H1 (cell line): ENCODE data around the gene PLEKHG2. TPM values are rescaled to one million over a fixed set of nuclear protein-coding genes. Genes with fewer than 3 reads are reported as not detected.

Experiments used
- CTCF ChIA-PET: fragments of 300-600 bp; sonication (Branson Sonifier 250); formaldehyde crosslinking; loops from one replicate; lab custom pipeline; 2021; ENCODE audit not compliant: partially characterized antibody; lab: Charles Lee
- POLR2A ChIA-PET: fragments of 300-600 bp; sonication (Branson Sonifier 250); formaldehyde crosslinking; loops from one replicate; lab custom pipeline; 2021; ENCODE audit warnings: inconsistent platforms; ENCODE audit not compliant: partially characterized antibody; lab: Charles Lee
- DNase-seq, 2 experiments: peaks; one replicate each; pipeline versions ENCODE4 v3.0.0 to v3.0.0-alpha.2; 2010 to 2022; ENCODE audit warnings: low spot score in 2 of 2, low read depth in 1 of 2, mixed read lengths in 1 of 2
- FAIRE-seq: peaks from 2 replicates; lab custom pipeline; 2011; peaks lifted over from hg19 to GRCh38; lab: Jason Lieb, UNC
- H2AFZ ChIP-seq: 2 replicates; pipeline ENCODE4 v1.8.1; 2012; ENCODE audit warnings: low read length, inconsistent platforms
- H2AK5ac ChIP-seq: 2 replicates; pipeline ENCODE4 v1.6.1; 2013; ENCODE audit warnings: low read depth, low read length
- H2BK120ac ChIP-seq: replicated peaks from 2 replicates; pipeline ENCODE3; 2013; ENCODE audit warnings: low read depth, low read length, inconsistent platforms
- H2BK12ac ChIP-seq: 2 replicates; pipeline ENCODE4 v1.6.1; 2013; ENCODE audit warnings: low read depth, low read length
- H2BK15ac ChIP-seq: 2 replicates; pipeline ENCODE4 v1.6.1; 2013; ENCODE audit warnings: low read length
- H2BK20ac ChIP-seq: 2 replicates; pipeline ENCODE4 v1.6.1; 2013; ENCODE audit warnings: low read length
- H2BK5ac ChIP-seq: 2 replicates; pipeline ENCODE4 v1.6.1; 2013; ENCODE audit warnings: low read depth, low read length
- H3K14ac ChIP-seq: 2 replicates; pipeline ENCODE4 v1.6.1; 2013; ENCODE audit warnings: inconsistent platforms; ENCODE audit not compliant: insufficient read length
- H3K18ac ChIP-seq: 2 replicates; pipeline ENCODE4 v1.6.1; 2013; ENCODE audit warnings: low read length; ENCODE audit errors: extremely low read depth
- H3K23ac ChIP-seq: 2 replicates; pipeline ENCODE4 v1.6.1; 2013; ENCODE audit warnings: inconsistent platforms; ENCODE audit not compliant: insufficient read length
- H3K23me2 ChIP-seq: 2 replicates; pipeline ENCODE4 v1.6.1; 2013; ENCODE audit warnings: low read depth, low read length
- H3K27ac ChIP-seq: 2 replicates; pipeline ENCODE4 v1.6.1; 2011; ENCODE audit warnings: low read depth, low read length, inconsistent platforms
- H3K27me3 ChIP-seq, 4 experiments: replicated peaks in 1 of 4; 1 replicate in 1 of 4; 2 replicates in 3 of 4; pipeline versions ENCODE4 v1.6.1 to v1.8.1; 2011 to 2013; ENCODE audit warnings: low read length in 3 of 4, mild to moderate bottlenecking in 3 of 4, inconsistent platforms in 2 of 4, mixed read lengths in 2 of 4, moderate library complexity in 1 of 4; ENCODE audit not compliant: control insufficient read depth in 3 of 4, insufficient read depth in 3 of 4; ENCODE audit errors: extremely low read depth in 1 of 4
- H3K36me3 ChIP-seq, 4 experiments: 2 replicates each; pipeline versions ENCODE4 v1.6.1 to v1.8.1; 2011 to 2013; ENCODE audit warnings: mild to moderate bottlenecking in 4 of 4, low read length in 3 of 4, moderate library complexity in 2 of 4, control low read depth in 1 of 4, inconsistent platforms in 1 of 4; ENCODE audit not compliant: insufficient read depth in 4 of 4, control insufficient read depth in 2 of 4
- H3K4ac ChIP-seq: replicated peaks from 2 replicates; pipeline ENCODE3; 2013; ENCODE audit warnings: low read length, low read depth, mixed read lengths, inconsistent platforms; ENCODE audit not compliant: insufficient read length
- H3K4me1 ChIP-seq, 4 experiments: replicated peaks in 1 of 4; 1 replicate in 1 of 4; 2 replicates in 3 of 4; pipeline versions ENCODE4 v1.6.1 to v1.8.1; 2011 to 2013; ENCODE audit warnings: low read length in 3 of 4, inconsistent platforms in 2 of 4, mixed read lengths in 1 of 4; ENCODE audit not compliant: insufficient read depth in 4 of 4, control insufficient read depth in 3 of 4
- H3K4me2 ChIP-seq, 2 experiments: 2 replicates each; pipeline versions ENCODE4 v1.6.1 to v1.8.1; 2011 to 2013; ENCODE audit warnings: low read depth in 2 of 2, low read length in 2 of 2, control low read depth in 1 of 2, inconsistent platforms in 1 of 2, mild to moderate bottlenecking in 1 of 2; ENCODE audit not compliant: insufficient read depth in 1 of 2
- H3K4me3 ChIP-seq, 4 experiments: fragments of 200-600, 300-600 bp in 1 of 4; sonication (generic), shearing (Covaris generic), sonication (Bioruptor Twin) in 1 of 4; 2 replicates each; pipeline versions ENCODE4 v1.5.1 to v1.8.1; 2011 to 2016; ENCODE audit warnings: low read length in 4 of 4, low read depth in 3 of 4, control low read depth in 2 of 4, inconsistent platforms in 2 of 4, mild to moderate bottlenecking in 2 of 4, mixed read lengths in 1 of 4, moderate library complexity in 1 of 4; ENCODE audit not compliant: insufficient read depth in 2 of 4; ENCODE audit errors: extremely low read depth in 1 of 4
- H3K56ac ChIP-seq: replicated peaks from 2 replicates; pipeline ENCODE3; 2013; ENCODE audit warnings: low read depth, mild to moderate bottlenecking, mixed read lengths, low read length, inconsistent platforms; ENCODE audit not compliant: insufficient read length
- H3K79me1 ChIP-seq: 2 replicates; pipeline ENCODE4 v1.6.1; 2013; ENCODE audit warnings: low read depth, low read length, control low read depth
- H3K79me2 ChIP-seq, 2 experiments: 2 replicates each; pipeline versions ENCODE4 v1.6.1 to v1.8.1; 2012 to 2013; ENCODE audit warnings: low read length in 2 of 2, mild to moderate bottlenecking in 2 of 2, inconsistent platforms in 1 of 2; ENCODE audit not compliant: insufficient read depth in 2 of 2, control insufficient read depth in 1 of 2
- H3K9ac ChIP-seq, 4 experiments: replicated peaks in 1 of 4; 1 replicate in 1 of 4; 2 replicates in 3 of 4; pipeline versions ENCODE4 v1.6.1 to v1.8.1; 2011 to 2013; ENCODE audit warnings: low read depth in 3 of 4, low read length in 3 of 4, control low read depth in 2 of 4, mild to moderate bottlenecking in 2 of 4, moderate library complexity in 2 of 4, inconsistent platforms in 1 of 4; ENCODE audit errors: extremely low read depth in 1 of 4
- H3K9me3 ChIP-seq, 2 experiments: 2 replicates each; pipeline versions ENCODE4 v1.6.1 to v1.8.1; 2012 to 2013; ENCODE audit warnings: mild to moderate bottlenecking in 2 of 2, moderate library complexity in 2 of 2, control low read depth in 1 of 2, inconsistent platforms in 1 of 2, low read depth in 1 of 2, low read length in 1 of 2, mixed read lengths in 1 of 2; ENCODE audit not compliant: insufficient read depth in 2 of 2
- H4K20me1 ChIP-seq, 2 experiments: replicated peaks in 1 of 2; 2 replicates each; pipeline versions ENCODE3 to v1.8.1; 2011 to 2013; ENCODE audit warnings: inconsistent platforms in 2 of 2, low read length in 2 of 2, mild to moderate bottlenecking in 1 of 2; ENCODE audit not compliant: insufficient read depth in 2 of 2, control insufficient read depth in 1 of 2
- H4K5ac ChIP-seq: 2 replicates; pipeline ENCODE4 v1.6.1; 2013; ENCODE audit warnings: low read length, low read depth, mixed read lengths, inconsistent platforms; ENCODE audit not compliant: insufficient read length
- H4K8ac ChIP-seq: 2 replicates; pipeline ENCODE4 v1.8.0; 2013; ENCODE audit warnings: mild to moderate bottlenecking, moderate library complexity, low read length, inconsistent platforms; ENCODE audit not compliant: insufficient read depth; ENCODE audit errors: extremely low read depth
- H4K91ac ChIP-seq: replicated peaks from 2 replicates; pipeline ENCODE3; 2013; ENCODE audit warnings: low read length, mixed read lengths, inconsistent platforms; ENCODE audit not compliant: insufficient read length
- BCL11A ChIP-seq, 2 experiments: IDR thresholded peaks; one replicate each; pipeline ENCODE4 v1.6.1; 2011; ENCODE audit warnings: low read depth in 2 of 2, low read length in 2 of 2, mild to moderate bottlenecking in 2 of 2
- CBX8 ChIP-seq: fragments of 300-800, 300-1000 bp; sonication (generic); IDR thresholded peaks from 2 replicates; pipeline ENCODE4 v1.7.1; 2016; ENCODE audit warnings: low read depth, low read length, borderline replicate concordance
- POLR2AphosphoS5 ChIP-seq: IDR thresholded peaks from 2 replicates; pipeline ENCODE4 v1.6.1; 2011; ENCODE audit warnings: low read depth, low read length
- RNF2 ChIP-seq: fragments of 200-900, 300-1000 bp; sonication (generic); IDR thresholded peaks from 2 replicates; pipeline ENCODE4 v1.7.1; 2016; ENCODE audit warnings: borderline replicate concordance, low read depth, mild to moderate bottlenecking, antibody characterized with exemption, low read length; ENCODE audit not compliant: poor library complexity, severe bottlenecking; ENCODE audit errors: missing control alignments
- SIN3A ChIP-seq, 2 experiments: IDR thresholded peaks in 1 of 2; conservative IDR thresholded peaks in 1 of 2; 2 replicates each; pipeline ENCODE4 v1.6.1; 2011 to 2012; ENCODE audit warnings: low read length in 2 of 2, improper control_type of control experiment in 1 of 2, low read depth in 1 of 2, mild to moderate bottlenecking in 1 of 2
- TEAD4 ChIP-seq: IDR thresholded peaks from 2 replicates; pipeline ENCODE4 v1.6.1; 2012; ENCODE audit warnings: low read depth, low read length, inconsistent platforms, mixed read lengths
- WGBS, 2 experiments: shearing (Covaris generic) in 1 of 2; methylation state at CpG; one replicate each; pipeline versions ENCODE4 v1.1.6 to v1.1.7; 2013 to 2015; ENCODE audit warnings: low lambda C conversion rate in 2 of 2, mixed read lengths in 2 of 2, inconsistent platforms in 1 of 2, low coverage in 1 of 2, missing lambda C conversion rate in 1 of 2; ENCODE audit not compliant: insufficient replicate concordance in 2 of 2, insufficient coverage in 1 of 2, insufficient read length in 1 of 2; ENCODE audit errors: extremely low coverage in 1 of 2, missing lambda C conversion rate in 1 of 2; 5-methylcytosine and 5-hydroxymethylcytosine counted together
- polyA plus RNA-seq, 7 experiments: library from polyadenylated mRNA; depleted of rRNA in 3 of 7; stranded (reverse) in 5 of 7; unstranded in 2 of 7; fragments of >200 nt in 5 of 7; fragments of 200-250 nt in 2 of 7; gene quantifications; 1 replicate in 5 of 7; 2 replicates in 1 of 7; 4 replicates in 1 of 7; pipeline versions ENCODE4 v1.2.1 to v1.2.3, GENCODE V29; 2011 to 2013; ENCODE audit warnings: missing spikeins in 2 of 7, mixed read lengths in 2 of 7
- total RNA-seq: library from RNA; stranded (reverse); fragmentation: NEBNext Ultra II Directional; extraction: Animal tissue kit (Norgen Biotek cat#: 25700); gene quantifications from 2 replicates; pipeline ENCODE4 v1.2.1, GENCODE V29; 2021

PLEKHG2 gene
- total and polyA plus RNA-seq, 2 of the 8 experiments (the other 6 are each of a cell fraction or from before 2014, with no cell fraction given), result 16.9 to 65.7 TPM

DNA sequence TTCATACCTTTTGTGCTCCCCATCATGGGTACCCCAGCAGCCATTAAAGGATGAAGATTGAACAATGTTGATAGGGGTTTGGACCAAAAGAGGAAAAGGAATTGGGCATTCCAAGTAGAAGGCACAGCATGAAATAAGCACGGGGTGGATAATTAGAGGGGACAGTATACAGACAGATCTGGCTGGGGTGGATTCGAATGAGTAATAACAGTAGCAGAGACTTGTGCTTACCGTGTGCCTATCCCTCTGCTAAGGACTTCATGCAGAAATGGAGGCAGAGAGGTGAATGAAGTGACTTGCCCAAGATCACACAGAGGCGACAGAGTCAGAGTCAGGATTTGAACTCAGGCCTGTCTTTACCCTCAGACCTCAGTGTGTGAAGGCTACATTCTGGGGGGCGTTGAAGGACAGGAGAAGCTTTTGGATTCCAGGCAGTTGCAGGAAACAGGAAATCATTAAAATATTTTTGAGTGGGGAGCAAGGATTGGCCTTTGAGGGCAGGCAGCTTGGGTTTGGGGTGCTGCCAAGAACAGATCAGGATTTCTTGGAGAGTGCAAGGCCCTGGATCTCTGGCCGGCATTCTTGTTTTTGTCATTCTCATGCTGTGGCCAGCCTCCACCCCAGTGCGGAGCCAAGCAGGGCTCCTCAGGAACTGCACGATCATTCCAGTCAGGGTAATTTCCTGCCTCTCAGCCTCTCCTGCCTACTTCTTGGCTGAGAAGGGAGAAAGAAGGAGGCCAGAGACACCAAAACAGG, 40.2 kb upstream of the PLEKHG2 start:
- FAIRE-seq, result no peak
- Histone ChIP-seq H4K20me1 (peaks cover 14 to 15% of the 10 kb centered on the region in 2 experiments), H3K56ac (no peak overlapping the region), H2BK120ac (no peak overlapping the region), H4K8ac (no peak overlapping the region), H3K18ac (no peak overlapping the region), H2BK12ac (no peak overlapping the region), H3K79me1 (peaks cover 2% of the 10 kb centered on the region; the same call in 1 of the 2 replicates), H3K4me1 (no peaks in the 10 kb centered on the region), H3K14ac (no peak overlapping the region), H2BK5ac (no peak overlapping the region), H3K4me3 (no peak overlapping the region), H2BK20ac (no peak overlapping the region), H3K27ac (no peak overlapping the region), H3K4ac (no peak overlapping the region), H2BK15ac (no peak overlapping the region), H3K23ac (no peak overlapping the region), H4K91ac (no peak overlapping the region), H3K79me2 (no peaks in the 10 kb centered on the region), H3K27me3 (no peaks in the 10 kb centered on the region), H3K9ac (no peak overlapping the region), H2AFZ (no peak overlapping the region), H4K5ac (no peak overlapping the region), H3K36me3 (peaks cover 21 to 66% (median 52%) of the 10 kb centered on the region in 4 experiments), H2AK5ac (no peak overlapping the region), H3K23me2 (no peaks in the 10 kb centered on the region; the same call in 1 of the 2 replicates), H3K9me3 (no peaks in the 10 kb centered on the region), H3K4me2 (no peak overlapping the region)
- WGBS, 2 experiments, result 77% methylated on average over 8 of the region's 8 CpGs; no CpG with 5 or more reads in 1 of the 2 experiments
- ChIA-PET CTCF (interaction anchor here (0.9 to 1.4 kb wide), 2 partner anchors 11 to 439 kb away, joined by 3 read pairs; no protein-coding TSS in a partner anchor), POLR2A (interaction anchor here (1.2 to 2.5 kb wide), 3 partner anchors 8 to 19 kb away, joined by 3 to 10 read pairs (median 5); partner anchors contain the start of genes MED29 and PAF1)
- no peak for DNase-seq
- no peak for TF ChIP-seq SIN3A (conservative IDR thresholded peaks at IDR 0.05 in 1 of 2, IDR thresholded peaks at IDR 0.05 in 1 of 2; ENCODE audit: low read depth in 1 of 2, low read length in 2 of 2)
- TF ChIP-seq RNF2, result no peak
- TF ChIP-seq TEAD4, result no peak
- no peak for TF ChIP-seq BCL11A (IDR thresholded peaks at IDR 0.05; ENCODE audit: low read depth in 2 of 2, low read length in 2 of 2)
- TF ChIP-seq POLR2AphosphoS5, result no peak
- TF ChIP-seq CBX8, result no peak
